ENCODE measurements around the gene PCBP3.

PCBP3 gene

DNA sequence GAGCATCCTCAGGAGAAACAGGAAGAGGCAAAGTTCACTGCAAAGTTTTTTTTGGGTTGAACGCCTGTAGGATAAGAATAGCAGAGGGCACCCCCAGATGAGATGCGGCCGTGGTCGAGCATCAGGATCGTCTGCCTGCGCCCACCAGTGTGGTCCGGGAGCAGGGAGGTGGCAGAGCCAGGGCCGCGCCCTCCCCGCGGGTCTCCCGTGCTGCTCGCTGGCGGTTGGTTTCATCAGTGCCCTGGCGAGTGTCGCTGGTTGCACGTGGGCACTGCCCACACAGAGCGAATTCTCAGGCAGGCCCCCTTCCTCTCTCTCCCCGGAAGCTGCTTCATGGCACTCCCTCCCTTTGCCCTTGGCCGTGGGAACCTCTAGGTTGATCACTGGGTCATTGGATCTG, 120.0 kb downstream of the PCBP3 start:
- no peak for DNase-seq

DNA sequence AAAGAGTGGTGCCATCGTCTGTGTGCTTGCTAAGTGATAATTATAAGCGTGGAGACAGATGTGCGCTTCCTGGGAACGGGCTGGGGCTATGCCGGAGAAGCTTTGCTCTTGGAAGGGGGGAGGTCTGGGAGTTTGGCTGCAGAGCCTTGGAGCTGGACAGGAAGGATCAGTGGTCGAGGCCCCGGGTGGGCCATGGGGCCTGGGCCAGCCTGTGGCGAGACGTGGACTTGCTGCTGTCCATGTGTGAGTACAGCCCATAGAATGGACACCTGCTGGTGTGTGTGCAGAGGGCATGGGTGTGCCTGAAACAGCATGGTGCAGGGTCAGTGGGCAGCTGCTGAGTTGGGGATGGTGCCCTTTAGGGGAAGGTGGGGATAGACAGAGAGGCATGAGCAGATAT, 121.3 kb downstream of the PCBP3 start:
- DNase-seq: no peak

- no peak for DNase-seq
Measured at GRCh38 chr21:45765375-45765774, 121.8 kb downstream of the PCBP3 start.

DNA sequence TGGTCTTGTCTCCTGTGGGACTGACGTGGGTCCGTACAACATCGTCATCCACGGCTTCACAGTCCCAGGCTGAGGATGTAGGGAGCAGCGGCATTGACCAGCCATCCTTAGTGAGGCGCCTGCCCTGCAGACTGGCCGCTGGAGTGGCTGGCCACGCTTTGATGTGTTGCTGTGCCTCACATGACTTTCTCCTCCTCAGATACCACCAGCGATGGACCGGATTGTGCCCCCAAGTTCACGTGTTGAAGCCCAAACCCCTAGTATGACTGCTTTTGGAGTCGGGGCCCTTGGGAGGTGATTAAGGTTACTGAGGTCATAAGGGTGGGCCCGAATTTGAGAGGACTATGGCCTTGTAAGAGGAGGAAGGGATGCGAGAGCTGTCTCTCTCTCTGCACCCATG, 122.5 kb downstream of the PCBP3 start:
- DNase-seq: no peak

GRCh38 chr21:45766501-45766900, 123.0 kb downstream of the PCBP3 start:
- no peak for DNase-seq

GRCh38 chr21:45767071-45768006, 123.8 kb downstream of the PCBP3 start:
- DNase-seq: no peak

- no peak for DNase-seq
Measured at GRCh38 chr21:45768011-45768739, 124.7 kb downstream of the PCBP3 start.

GRCh38 chr21:45768740-45769048, 125.2 kb downstream of the PCBP3 start:
- no peak for DNase-seq

DNA sequence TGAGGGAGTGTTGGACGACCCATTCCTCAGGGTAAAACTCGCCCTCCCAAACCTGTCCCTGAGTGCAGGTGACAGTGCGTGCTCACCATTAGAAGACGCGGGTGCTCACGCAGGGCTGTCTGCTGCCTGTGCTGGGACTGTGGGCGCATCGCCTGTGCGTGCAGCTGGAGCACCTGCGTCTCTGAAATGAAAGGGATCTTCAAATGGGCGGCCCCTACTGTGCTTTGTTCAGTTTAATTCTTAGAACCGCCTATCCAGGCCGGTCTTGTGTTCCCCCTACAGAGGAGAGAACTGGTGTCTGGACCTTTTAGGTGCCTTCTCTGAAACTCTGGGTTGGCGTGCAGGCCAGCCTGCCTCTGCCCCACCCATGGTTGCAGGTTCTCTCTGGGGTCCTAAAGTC, 125.8 kb downstream of the PCBP3 start:
- no peak for DNase-seq

- no peak for DNase-seq
Measured at GRCh38 chr21:45769896-45770295, 126.4 kb downstream of the PCBP3 start.

DNA sequence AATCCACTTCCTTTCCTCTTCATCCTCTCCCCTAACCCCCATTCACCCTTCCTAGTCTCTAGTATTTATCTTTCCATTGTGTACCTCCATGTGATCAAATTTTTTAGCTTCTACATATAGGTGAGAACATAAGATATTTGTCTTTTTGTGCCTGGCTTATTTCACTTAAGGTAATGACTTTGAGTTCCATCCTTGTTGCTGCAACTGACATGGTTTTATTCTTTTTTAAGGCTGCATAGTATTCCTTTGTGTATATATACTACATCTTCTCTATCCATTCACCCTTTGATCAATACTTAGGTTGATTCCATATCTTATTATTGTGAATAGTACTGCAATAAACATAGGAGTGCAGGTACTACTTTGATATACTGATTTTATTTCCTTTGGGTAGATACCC, 128.7 kb downstream of the PCBP3 start:
- no peak for DNase-seq

DNA sequence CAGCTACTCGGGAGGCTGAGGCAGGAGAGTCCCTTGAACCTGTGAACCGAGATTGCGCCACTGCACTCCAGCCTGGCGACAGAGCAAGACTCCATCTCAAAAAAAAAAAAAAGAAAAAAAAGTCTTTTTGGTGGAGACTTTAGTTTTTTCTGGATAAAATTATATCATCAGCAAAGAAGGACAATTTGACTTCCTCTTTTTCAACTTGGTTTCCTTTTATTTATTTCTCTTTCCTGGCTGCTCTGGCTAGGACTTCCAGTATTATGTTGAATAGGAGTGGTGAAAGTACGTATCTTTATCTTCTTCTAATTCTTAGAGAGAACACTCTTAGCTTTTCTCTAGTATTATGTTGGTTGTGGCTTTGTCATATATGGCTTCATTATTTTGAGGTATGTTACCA, 130.8 kb downstream of the PCBP3 start:
- no peak for DNase-seq

DNA sequence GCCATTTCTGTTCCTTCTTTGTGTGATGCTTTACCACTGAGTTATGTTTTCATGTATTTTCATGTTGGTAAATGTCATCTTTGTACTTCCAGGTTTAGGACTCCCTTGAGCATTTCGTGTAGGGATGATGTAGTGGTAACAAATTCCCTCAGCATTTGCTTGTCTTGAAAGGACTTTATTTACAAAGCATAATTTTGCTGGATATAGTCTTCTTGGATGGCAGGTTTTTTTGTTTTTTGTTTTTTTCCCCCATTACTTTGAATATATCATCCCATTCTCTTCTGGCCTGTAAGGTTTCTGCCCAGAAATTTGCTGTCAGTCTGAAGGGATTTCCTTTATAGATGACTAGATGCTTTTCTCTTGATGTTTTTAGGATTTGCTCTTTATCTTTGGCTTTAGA, 133.4 kb downstream of the PCBP3 start:
- DNase-seq: no peak

GRCh38 chr21:45778686-45779085, 135.2 kb downstream of the PCBP3 start:
- DNase-seq: no peak

DNA sequence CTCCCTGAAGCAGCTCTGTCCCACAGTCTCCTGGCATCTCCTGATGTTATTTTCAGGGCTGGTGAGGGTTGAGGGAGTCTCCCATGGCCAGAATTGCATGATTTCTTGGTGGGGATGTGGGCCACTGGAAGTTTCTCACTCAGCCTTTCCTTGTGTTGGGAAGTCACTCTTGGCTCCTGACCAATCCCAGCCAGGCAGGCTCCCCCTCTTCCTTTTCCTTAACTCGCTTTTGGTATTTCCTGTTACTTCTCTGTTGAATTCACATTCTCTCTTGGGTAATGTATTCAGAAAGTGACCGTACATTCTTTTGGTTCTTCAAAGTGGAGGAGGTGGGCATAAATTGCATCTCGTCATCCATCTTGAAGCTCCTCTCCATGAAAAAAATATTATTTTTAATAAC, 135.7 kb downstream of the PCBP3 start:
- DNase-seq: no peak

- no peak for DNase-seq
Measured at GRCh38 chr21:45780647-45781046, 137.1 kb downstream of the PCBP3 start.

DNA sequence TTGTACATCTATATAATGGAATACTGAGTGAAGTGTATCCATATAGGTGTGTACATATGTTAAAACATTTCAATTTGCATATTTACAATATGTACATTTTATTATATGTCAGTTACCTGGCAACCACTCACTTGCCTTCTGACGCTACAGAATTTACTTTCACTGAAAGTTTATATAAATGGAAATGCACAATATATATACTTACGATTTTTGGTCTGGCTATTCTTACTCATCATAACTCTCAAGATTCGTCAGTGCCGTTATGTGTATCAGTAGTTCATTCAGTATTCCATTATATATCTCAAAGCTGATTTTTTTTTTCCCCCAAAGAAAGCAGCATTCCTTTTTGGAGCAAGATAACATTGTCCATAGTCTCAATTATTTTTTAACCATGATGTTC, 138.2 kb downstream of the PCBP3 start:
- DNase-seq: no peak

GRCh38 chr21:45786660-45787059, 143.1 kb downstream of the PCBP3 start:
- DNase-seq: no peak

- no peak for DNase-seq
Measured at GRCh38 chr21:45787371-45787770, 143.8 kb downstream of the PCBP3 start.

DNA sequence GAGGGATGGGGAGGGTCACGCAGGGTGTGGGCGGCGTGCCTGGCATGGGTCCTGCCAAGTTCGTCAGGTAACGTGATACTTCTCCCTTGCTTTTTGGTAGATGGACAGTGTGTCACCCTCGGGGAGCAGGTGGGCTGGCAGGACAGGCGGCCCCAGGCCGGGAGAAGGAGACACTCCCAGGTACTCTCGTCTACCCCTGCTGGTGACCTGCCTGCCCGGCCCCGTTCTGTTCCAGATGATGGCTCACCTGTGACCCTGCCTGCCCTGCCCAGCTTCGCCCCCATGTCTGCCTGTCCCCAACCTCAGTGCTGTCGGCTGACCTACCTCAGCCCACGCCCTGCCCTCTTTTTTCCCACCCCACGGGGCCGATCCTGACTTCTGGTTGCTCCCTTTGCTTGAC, 144.7 kb downstream of the PCBP3 start:
- no peak for DNase-seq

DNA sequence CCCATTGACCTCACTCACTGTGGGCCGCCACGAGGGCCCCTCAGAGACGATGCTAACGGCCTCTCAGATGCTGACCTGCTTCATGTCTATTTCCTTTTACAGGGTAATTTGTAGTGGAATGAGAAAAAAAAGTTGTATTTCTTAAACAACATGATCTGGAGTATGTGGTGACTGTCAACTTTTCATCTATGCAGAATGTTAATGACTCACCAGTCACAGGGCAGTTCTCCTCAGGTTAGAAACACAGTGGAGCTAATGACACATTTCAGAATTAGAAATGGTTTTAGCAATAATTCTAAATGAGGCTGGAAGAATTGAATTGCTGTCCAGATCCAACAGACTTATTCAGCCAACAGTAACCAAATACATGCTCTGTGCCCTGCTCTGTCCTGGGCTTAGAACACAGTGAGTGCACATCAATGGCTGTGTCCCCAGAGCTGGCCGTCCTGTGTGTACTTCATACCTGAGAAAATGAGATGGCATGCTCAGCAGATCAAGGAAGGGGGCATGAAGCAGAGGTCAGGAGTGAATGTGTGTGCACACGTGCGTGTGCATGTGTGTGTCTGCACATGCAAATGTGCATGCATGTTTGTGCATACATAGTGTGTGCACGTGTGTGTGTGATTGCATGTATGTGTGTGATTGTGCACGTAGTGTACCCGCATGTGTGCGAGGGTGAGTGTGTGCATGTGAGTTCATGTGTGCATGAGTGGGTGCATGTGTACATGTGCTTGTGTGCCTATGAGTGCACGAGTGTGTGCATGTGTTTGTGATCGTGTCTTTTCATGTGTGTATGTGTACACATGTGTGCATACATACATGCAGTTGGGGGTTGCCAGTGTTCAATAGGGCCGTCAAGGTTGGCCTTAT, 145.3 kb downstream of the PCBP3 start:
- no peak for DNase-seq

DNA sequence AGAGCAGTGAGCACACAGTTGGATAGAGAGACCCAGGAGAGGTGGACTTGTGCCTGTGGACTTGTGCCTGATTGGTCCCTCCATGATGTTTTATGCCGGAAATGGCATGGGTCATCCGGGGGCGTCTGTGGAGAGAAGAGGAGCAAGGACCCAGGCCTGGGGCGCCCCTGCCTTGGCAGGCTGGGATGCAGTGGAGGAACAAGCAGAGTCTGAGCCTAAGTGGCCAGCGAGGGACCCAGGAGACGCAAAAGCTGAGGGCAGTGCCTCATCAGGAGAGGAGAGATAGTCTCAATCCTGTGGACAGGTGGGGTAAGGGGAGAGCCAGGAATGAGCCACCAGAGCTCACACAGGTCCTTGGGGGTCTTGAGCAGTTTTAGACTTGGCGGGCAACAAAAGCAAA, 146.9 kb downstream of the PCBP3 start:
- DNase-seq: no peak

Measured in NCI-H774 (cell line).